Measurements from ENCODE around the gene FAM107B.

Gene FAM107B

DNA sequence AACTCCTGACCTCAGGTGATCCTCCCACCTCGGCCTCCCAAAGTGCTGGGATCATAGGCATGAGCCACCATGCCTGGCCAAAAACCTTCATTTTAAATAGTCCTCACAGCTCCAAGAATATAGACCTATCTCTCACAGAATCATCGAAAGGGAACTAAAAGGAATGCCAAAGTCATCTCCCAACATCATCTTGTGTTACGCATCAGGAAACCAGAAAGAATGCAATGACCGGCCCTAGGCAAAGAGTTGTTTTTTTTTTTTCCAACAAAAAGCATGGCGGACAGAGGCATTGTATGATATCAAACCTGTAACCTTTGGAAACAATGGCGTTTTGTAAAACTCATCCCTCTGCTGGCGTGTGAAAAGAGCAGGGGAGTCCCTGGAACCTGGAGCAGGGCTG is 73.2 kb downstream of the FAM107B start:
- TF ChIP-seq, protein P1, sequence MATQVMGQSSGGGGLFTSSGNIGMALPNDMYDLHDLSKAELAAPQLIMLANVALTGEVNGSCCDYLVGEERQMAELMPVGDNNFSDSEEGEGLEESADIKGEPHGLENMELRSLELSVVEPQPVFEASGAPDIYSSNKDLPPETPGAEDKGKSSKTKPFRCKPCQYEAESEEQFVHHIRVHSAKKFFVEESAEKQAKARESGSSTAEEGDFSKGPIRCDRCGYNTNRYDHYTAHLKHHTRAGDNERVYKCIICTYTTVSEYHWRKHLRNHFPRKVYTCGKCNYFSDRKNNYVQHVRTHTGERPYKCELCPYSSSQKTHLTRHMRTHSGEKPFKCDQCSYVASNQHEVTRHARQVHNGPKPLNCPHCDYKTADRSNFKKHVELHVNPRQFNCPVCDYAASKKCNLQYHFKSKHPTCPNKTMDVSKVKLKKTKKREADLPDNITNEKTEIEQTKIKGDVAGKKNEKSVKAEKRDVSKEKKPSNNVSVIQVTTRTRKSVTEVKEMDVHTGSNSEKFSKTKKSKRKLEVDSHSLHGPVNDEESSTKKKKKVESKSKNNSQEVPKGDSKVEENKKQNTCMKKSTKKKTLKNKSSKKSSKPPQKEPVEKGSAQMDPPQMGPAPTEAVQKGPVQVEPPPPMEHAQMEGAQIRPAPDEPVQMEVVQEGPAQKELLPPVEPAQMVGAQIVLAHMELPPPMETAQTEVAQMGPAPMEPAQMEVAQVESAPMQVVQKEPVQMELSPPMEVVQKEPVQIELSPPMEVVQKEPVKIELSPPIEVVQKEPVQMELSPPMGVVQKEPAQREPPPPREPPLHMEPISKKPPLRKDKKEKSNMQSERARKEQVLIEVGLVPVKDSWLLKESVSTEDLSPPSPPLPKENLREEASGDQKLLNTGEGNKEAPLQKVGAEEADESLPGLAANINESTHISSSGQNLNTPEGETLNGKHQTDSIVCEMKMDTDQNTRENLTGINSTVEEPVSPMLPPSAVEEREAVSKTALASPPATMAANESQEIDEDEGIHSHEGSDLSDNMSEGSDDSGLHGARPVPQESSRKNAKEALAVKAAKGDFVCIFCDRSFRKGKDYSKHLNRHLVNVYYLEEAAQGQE (IDR thresholded peaks at IDR 0.05; ENCODE audit: insufficient read depth in 1 of 2, low read depth in 2 of 2, low read length in 2 of 2), result no peak
- no peak for TF ChIP-seq TAF1 (IDR thresholded peaks at IDR 0.05; ENCODE audit: borderline replicate concordance, insufficient read depth, low read length)
- no peak for TF ChIP-seq SIN3A (IDR thresholded peaks at IDR 0.05; ENCODE audit: borderline replicate concordance, insufficient read depth, low read length)

DNA sequence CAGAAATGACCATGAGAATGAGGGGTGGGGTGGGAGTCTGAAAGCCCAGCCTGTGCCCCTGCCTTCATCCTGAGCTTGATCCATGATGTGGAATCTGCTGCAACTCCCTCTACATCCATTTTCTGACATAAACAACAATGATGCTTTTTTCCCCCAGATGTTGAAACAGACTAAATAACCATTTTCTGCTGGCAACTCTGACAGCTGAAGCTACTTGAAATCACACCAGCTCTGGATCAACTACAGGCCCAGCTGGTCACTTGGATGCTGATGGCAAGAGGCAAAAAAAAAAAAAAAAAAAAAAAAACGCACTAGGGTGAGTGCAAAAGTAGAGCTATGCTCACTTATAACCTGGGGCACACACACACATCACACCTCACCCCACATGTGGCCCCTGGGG is 74.2 kb downstream of the FAM107B start:
- TF ChIP-seq SIN3A (IDR thresholded peaks at IDR 0.05; ENCODE audit: borderline replicate concordance, insufficient read depth, low read length) (no peak), POLR2AphosphoS5 (IDR thresholded peaks at IDR 0.05; ENCODE audit: low read depth, low read length) (no peak), TAF1 (IDR thresholded peaks at IDR 0.05; ENCODE audit: borderline replicate concordance, insufficient read depth, low read length) (no peak)

DNA sequence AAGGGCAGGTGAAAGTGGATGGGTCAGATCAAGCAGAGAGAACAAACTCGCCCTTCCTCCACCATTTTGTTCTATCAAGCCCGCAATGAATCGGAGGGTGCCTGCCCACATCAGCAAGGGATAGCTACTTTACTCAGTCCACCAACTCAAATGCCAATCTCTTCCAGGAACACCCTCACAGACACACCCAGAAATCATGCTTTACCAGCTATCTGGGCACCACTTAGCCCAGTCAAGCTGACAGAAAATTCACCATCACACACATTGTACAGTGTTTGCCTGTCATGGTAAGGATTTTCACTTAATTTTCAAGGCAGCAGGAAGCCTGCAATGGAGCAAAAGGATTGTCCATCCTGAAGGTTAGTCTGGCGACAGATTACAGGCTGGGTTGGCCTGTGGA is 75.2 kb downstream of the FAM107B start:
- no peak for TF ChIP-seq POLR2AphosphoS5 (IDR thresholded peaks at IDR 0.05; ENCODE audit: low read depth, low read length)
- TF ChIP-seq FOXP2 (optimal IDR thresholded peaks at IDR 0.05; ENCODE audit: borderline replicate concordance, extremely low read depth, extremely low read length, insufficient read depth), result no peak
- TF ChIP-seq SIN3A (IDR thresholded peaks at IDR 0.05; ENCODE audit: borderline replicate concordance, insufficient read depth, low read length), result no peak
- no peak for TF ChIP-seq TAF1 (IDR thresholded peaks at IDR 0.05; ENCODE audit: borderline replicate concordance, insufficient read depth, low read length)
- TF ChIP-seq, protein P1 (IDR thresholded peaks at IDR 0.05; ENCODE audit: insufficient read depth in 1 of 2, low read depth in 2 of 2, low read length in 2 of 2), result no peak

DNA sequence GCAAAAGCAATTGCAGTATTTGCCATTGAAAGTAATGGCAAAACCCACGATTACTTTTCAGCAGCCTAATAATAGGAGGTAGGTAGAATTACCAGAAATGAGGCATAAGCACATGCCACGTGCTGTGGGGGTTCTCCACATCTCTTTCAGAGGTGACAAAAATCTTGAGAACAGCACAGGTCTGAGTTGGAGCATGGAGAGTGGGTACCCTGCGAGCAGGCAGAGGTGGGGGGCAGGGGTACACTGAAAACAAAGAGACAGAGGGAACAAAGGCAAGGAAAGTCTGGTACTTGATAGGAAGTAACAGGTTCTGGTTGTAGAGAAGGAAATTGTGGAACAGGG is 75.9 kb downstream of the FAM107B start:
- no peak for TF ChIP-seq POLR2AphosphoS5 (IDR thresholded peaks at IDR 0.05; ENCODE audit: low read depth, low read length)
- TF ChIP-seq, protein P1 (IDR thresholded peaks at IDR 0.05; ENCODE audit: insufficient read depth in 1 of 2, low read depth in 2 of 2, low read length in 2 of 2), result no peak
- no peak for TF ChIP-seq TAF1 (IDR thresholded peaks at IDR 0.05; ENCODE audit: borderline replicate concordance, insufficient read depth, low read length)
- no peak for TF ChIP-seq SIN3A (IDR thresholded peaks at IDR 0.05; ENCODE audit: borderline replicate concordance, insufficient read depth, low read length)
- no peak for TF ChIP-seq FOXP2 (optimal IDR thresholded peaks at IDR 0.05; ENCODE audit: borderline replicate concordance, extremely low read depth, extremely low read length, insufficient read depth)

DNA sequence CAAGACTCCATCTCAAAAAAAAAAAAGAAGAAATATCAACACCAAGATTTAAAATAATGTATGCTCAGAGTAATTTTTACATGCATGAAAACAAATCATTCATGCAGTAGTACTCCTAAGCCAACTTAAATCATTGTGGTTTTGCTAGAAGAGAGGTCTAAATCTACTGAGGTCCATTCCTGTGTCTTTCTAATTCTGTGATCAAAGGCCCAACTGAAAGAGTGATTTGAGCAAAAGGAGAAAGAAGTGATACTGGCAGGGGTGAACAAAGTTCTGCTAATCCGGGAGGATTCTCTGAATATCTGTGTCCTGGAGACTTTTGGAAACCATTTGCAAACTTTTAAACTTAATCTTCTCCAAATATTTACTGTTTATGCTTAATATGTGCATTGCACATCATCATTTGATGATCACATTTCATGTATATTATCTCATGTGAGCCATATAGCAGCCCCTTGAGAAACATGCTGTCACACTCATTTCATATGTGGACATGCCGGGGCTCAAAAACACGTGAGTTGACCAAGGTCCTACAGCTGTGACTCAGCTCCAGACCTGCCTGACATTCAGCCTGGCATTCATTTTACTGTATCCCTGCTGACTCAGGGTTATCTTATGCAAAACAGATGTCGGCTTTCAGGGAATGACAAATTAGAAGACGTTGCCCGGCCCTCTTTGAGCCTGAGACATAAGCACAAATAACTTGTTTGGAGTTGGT is 76.4 kb downstream of the FAM107B start:
- TF ChIP-seq, protein P1 (IDR thresholded peaks at IDR 0.05; ENCODE audit: insufficient read depth in 1 of 2, low read depth in 2 of 2, low read length in 2 of 2), result no peak
- TF ChIP-seq POLR2AphosphoS5 (IDR thresholded peaks at IDR 0.05; ENCODE audit: low read depth, low read length) (no peak), TAF1 (IDR thresholded peaks at IDR 0.05; ENCODE audit: borderline replicate concordance, insufficient read depth, low read length) (no peak), FOXP2 (optimal IDR thresholded peaks at IDR 0.05; ENCODE audit: borderline replicate concordance, extremely low read depth, extremely low read length, insufficient read depth) (no peak), SIN3A (IDR thresholded peaks at IDR 0.05; ENCODE audit: borderline replicate concordance, insufficient read depth, low read length) (no peak)

Measured in PFSK-1 (cell line).